GM15510 (cell line): ENCODE measurements around the gene SMAD7.

ENCODE experiments used
- POLR2A ChIP-seq: IDR thresholded peaks from 3 replicates; pipeline ENCODE4 v1.6.1; 2011; ENCODE audit warnings: borderline replicate concordance; ENCODE audit not compliant: insufficient read length; ENCODE audit errors: extremely low read depth

The SMAD7 gene

GRCh38 chr18:48939205-48940097 lies 11.3 kb downstream of the SMAD7 start:
- no peak for TF ChIP-seq POLR2A

GRCh38 chr18:48938827-48939204 lies 11.9 kb downstream of the SMAD7 start:
- no peak for TF ChIP-seq POLR2A

GRCh38 chr18:48937869-48938750 lies 12.7 kb downstream of the SMAD7 start:
- TF ChIP-seq POLR2A, result no peak

DNA sequence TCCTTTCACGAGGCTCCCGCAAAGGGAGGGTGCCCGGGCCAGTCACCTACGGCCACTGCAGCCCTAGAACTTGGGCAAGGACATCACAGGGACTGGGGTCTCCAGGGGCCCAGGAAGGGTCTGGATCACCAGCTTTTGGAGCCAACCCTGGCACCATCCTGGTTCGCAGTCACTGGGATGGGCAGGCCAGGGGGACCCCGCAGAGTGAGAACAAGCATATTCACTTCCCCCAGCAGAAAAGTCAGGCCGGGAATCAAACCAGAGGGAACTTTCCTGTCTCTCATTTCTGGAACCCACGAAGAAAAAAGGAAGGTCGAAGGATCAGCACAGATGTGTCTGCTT lies 15.4 kb downstream of the SMAD7 start:
- no peak for TF ChIP-seq POLR2A

DNA sequence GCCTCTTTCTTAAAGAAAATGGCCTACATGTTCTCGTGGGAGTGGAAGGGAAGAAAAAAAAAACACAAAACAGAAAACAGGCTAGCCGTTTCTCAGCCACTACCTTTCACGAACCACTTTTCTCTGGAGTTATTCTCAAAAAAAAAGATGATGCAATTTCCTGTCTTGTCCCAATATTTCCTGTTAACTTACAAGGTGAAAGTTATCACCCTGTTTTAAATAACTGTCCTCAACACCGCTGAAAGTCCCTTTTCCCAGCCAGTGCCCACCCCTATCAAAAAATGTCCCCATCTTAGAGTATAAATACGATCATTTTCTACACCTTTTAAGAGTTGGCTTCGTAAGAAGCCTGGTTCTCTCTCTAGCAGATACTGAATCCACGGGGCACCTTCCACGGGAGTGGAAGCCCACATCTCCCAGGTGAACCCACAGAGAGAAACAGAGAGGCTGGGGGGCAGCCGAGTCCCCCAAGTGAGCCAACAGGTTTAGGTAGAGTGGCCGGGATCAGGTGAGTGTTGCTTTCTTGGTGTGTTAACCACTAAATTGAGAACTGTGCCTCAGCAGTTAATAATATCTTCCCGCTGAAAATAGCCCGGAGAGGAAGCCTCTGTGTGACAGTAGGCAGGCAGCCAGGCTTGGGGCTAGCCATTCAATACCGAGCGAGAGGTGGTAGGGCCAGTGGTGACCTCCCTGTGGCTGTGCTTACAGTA lies 15.9 kb downstream of the SMAD7 start:
- peak; percentile 20 for TF ChIP-seq POLR2A

DNA sequence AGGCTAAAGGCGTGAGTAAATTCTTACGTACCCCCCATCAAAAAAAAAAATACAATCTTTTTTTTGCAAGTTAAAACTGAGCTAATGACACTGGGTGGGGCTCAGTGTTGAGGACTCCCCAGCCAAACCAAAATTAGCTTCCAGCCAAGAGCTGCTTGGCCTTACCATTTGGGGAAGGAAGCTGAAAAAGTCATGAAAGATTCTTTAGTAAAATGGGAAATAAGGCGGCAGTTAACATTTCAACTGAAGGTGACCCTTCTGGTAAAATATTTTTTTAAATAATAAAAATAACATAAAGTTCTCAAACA lies 16.4 kb downstream of the SMAD7 start:
- TF ChIP-seq POLR2A, result no peak

- no peak for TF ChIP-seq POLR2A
Observed at GRCh38 chr18:48933578-48934414, 17.0 kb downstream of the SMAD7 start.

DNA sequence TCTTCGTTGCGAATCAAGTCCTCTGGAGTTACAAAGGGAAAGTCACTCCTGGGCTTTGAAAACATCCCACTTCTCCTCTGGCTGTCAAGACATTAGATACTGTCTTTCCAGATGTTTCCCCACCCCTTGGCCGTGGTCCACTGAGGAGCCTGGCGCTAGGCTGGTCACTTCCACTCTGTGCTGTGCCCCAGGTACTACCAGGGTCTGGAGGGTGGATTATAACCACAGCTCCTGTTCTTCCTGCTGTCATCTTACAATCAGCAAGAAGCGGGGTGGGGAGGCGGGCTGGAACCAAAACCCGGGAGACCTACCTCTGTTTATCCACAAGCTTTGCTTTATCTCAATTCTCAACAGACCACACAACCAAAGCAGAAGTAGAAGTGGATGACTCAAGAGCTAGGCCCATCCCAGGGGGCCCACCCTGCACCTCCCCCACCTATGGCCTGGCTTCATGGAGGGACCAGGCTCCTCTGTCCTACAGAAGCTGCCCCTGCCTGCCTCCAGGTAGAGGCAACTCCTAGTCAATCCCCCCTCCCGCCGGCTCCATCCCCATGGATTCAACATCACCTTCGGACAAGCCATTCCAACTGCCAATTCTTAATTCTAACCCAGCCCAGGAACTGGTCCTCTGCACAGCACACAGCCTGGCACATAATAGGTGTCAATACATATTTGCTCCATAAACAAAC lies 17.8 kb downstream of the SMAD7 start:
- no peak for TF ChIP-seq POLR2A

DNA sequence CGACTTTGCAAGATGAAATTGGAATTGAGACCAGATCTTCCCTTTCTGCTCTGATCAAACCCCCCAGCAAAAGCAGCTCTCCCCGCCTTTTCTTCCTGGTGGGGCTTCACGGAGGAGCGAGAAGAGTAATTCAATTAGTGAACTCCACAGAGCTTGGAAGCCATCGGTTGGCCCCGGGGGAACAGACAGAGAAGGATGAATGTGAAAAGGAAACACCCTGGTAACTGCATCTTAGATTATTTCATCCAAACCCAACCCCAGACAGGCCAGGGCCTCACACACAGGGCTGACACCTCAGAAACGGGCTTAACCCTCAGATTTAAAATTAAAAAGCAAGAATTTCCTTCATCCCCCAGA lies 18.3 kb downstream of the SMAD7 start:
- TF ChIP-seq POLR2A, result no peak

DNA sequence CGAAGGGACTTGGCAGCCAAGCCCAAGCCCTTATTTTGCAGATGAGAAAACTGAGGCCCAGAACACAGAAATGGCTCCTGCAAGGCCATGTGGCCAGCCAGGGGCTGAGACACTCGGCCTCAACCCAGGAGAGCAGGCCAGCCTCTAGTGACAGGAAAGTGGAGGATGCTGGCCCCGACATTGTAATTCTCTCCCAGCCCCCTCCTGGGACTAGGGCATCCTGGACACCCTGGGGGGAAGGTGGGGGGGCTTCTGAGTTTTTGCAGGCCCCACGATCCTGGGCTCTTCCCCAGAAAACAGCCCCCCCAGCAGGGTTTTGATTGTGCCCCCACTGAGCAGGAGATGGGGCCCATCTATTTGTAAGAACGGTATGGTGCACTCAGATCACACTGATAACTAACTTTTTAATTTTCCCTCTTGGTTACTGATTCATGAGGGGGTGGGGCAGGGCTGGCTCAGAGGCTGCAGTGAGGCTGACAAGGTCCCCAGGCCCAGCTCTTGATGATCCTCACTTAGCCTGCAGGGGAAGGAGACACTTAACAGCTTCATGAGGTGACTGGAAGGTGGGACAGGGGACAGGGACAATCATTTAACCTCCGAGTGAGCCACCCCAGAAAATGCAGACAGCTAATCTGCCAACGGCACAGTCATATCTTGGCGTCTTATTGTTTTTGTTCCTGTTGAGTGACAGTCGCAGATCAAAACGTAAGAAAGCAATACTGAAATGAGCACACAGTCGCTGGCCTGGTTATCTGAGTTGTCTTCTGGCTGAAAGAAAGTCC lies 18.9 kb downstream of the SMAD7 start:
- TF ChIP-seq POLR2A, result no peak

DNA sequence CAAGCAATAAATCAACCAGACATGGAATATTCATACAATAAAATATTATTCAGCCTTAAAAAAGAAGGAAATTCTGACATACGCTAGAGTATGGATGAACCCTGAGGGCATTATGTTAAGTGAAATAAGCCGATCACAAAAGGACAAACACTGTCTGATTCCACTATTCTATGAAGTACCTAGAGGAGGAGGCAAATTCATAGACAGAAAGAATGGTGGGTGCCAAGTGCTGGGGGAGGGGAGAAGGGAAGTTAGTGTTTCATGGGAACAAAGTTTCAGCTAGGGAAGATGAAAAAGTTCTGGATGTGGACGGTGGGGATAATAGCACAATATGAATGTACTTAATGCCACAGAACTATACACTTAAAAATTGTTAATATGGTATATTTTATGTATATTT lies 19.8 kb downstream of the SMAD7 start:
- no peak for TF ChIP-seq POLR2A

DNA sequence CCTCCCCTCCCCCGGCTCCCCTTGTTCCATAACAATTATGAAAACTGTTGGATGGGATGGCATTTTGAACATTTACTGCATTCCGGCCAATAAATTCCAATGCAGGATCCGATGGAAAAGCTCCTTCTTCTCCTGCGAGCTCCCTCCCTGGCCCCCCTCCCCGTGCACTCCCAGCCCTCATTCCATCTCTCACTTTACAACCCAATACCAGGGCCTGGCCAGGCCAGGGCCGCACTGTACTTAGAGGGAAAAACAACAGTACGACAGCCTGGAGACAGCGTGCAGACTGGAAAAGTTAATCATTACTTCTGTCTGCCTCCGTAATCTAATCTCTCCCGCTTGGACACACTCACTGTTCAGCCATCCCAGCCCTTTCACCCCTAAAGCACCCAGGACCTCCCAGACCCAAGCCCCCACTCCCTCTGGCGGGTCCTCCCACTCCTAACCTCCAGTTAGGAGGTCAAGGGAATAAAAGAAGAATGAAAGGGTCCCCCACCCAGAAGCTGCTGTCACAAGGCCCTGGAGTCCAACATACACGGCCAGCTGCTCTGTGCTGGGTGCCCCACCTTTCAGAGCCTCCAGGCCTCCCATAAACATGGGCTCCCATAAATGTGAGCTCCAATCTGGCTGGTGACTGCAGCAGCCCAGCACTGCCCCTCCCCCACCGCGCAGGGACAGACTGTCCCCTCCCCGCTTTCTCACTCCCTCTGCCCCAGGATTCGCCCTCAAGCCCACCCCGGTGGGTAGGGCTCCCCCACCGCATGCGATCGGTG lies 20.6 kb downstream of the SMAD7 start:
- TF ChIP-seq POLR2A, result no peak
